Gastroesophageal sphincter (tissue), 4 donors: Measurements from ENCODE around the gene OXCT2. TPM values are rescaled to one million over a fixed set of nuclear protein-coding genes. Genes with fewer than 3 reads are reported as not detected.
"Not testable (repeated sequence)": the region's sequence is repeated elsewhere in the genome, so short reads cannot be mapped to it uniquely, and the experiment has no call there.

Experiments
- ATAC-seq: fragments of 150-250 bp; one replicate; pipeline ENCODE4 v1.9.1; 2016; ENCODE audit warnings: mild to moderate bottlenecking, moderate library complexity
- H3K27ac ChIP-seq, 4 donors: fragments of 200-600 bp; sonication (generic) in 3 of 4; 1 replicate in 3 of 4; 2 replicates in 1 of 4; pipeline ENCODE4 v1.5.1; 2016 to 2019
- H3K27me3 ChIP-seq: fragments of 200-600 bp; sonication (generic); one replicate; pipeline ENCODE4 v1.5.1; 2019
- H3K36me3 ChIP-seq, 2 donors: fragments of 200-600 bp; sonication (generic); one replicate each; pipeline ENCODE4 v1.5.1; 2019; ENCODE audit warnings: control low read depth in 1 of 2
- H3K4me1 ChIP-seq, 3 donors: fragments of 200-600 bp; sonication (generic); 1 replicate in 2 of 3; 2 replicates in 1 of 3; pipeline ENCODE4 v1.5.1; 2016 to 2019; ENCODE audit warnings: control low read depth in 2 of 3
- H3K4me3 ChIP-seq, 2 donors: fragments of 200-600 bp; sonication (generic); one replicate each; pipeline ENCODE4 v1.5.1; 2019; ENCODE audit warnings: mild to moderate bottlenecking in 1 of 2, moderate library complexity in 1 of 2
- H3K9me3 ChIP-seq, 3 donors: fragments of 200-600 bp; sonication (generic); one replicate each; pipeline ENCODE4 v1.5.1; 2017 to 2019; ENCODE audit warnings: control low read depth in 2 of 3
- EP300 ChIP-seq: sonication (generic); formaldehyde crosslinking; IDR thresholded peaks from one replicate; pipeline ENCODE4 v1.6.1; 2017; ENCODE audit warnings: antibody characterized with exemption, mild to moderate bottlenecking
- POLR2A ChIP-seq, 2 donors: fragments of 450-650 bp; IDR thresholded peaks; one replicate each; pipeline ENCODE4 v1.6.1; 2017; ENCODE audit warnings: antibody characterized with exemption in 2 of 2, mild to moderate bottlenecking in 2 of 2, moderate library complexity in 1 of 2
- POLR2AphosphoS5 ChIP-seq: sonication (generic); formaldehyde crosslinking; IDR thresholded peaks from one replicate; pipeline ENCODE4 v1.6.1; 2017; ENCODE audit warnings: antibody characterized with exemption
- WGBS, 2 donors: methylation state at CpG; one replicate each; pipeline ENCODE4 v1.1.5; 2018; ENCODE audit warnings: low coverage in 1 of 2; 5-methylcytosine and 5-hydroxymethylcytosine counted together
- total RNA-seq, 4 donors: library from RNA; depleted of rRNA; stranded (reverse); fragments of >200 nt; gene quantifications; one replicate each; pipeline ENCODE4 v1.1.0, GENCODE V29; 2016
- TF ChIP-seq, protein P1 (sequence below), 4 experiments: fragments of 200-600 bp in 2 of 4; fragments of 450-650 bp in 2 of 4; sonication (generic) in 1 of 4; IDR thresholded peaks; one replicate each; pipeline ENCODE4 v1.5.1; 2017 to 2019; ENCODE audit warnings: antibody characterized with exemption in 4 of 4, mild to moderate bottlenecking in 2 of 4, moderate library complexity in 2 of 4

OXCT2 gene
- total RNA-seq, 4 donors from 2014 or later: 0.49 to 2.6 (median 1.6) TPM

DNA sequence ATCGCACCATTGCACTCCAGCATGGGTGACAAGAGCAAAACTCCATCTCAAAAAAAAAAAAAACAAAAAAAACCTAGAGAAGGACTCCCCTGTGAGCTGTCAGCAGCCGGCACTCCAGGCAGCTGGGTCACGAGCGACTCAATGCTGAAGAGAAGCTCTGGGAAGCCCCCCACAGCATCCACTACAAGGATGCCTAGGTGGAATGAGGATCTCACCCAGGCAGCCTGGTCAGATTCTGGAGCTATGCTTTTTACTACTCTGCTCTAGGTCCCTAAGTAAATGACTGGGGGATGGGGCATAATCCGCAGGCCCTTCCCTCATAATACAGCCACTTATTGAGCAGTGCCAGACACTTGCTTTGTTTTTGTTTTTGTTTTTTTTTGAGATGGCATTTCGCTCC, 11.0 kb upstream of the OXCT2 start:
- no peak for ATAC-seq

DNA sequence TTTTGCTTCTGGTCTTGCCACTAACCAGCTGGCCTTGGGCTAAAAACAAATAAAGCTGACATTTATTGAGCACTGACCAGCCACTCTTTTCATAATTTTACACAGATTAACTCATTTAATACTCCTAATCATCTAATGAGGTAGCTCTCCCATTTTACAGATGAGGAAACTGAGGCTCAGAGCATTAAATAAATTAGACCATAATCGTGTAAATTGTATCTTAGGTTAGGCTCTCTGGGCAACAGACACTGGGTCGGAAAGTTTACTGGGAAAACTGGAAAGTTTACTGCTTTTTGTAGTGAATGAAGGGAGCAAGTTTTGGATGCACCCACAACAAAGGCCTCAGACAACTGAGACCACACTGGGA, 10.2 kb upstream of the OXCT2 start:
- H3K27ac ChIP-seq: no peak overlapping the region
- no peaks in the 10 kb centered on the region for H3K9me3 ChIP-seq
- ATAC-seq: no peak
- WGBS, 2 donors: 83% methylated on average over 2 of the region's 2 CpGs; no CpG with 5 or more reads in 1 of the 2 donors
- no peak overlapping the region for H3K4me3 ChIP-seq
- no peaks in the 10 kb centered on the region for H3K4me1 ChIP-seq
- TF ChIP-seq POLR2A (IDR thresholded peaks at IDR 0.05) (no peak), EP300 (no peak), POLR2AphosphoS5 (no peak)
- TF ChIP-seq, protein P1, sequence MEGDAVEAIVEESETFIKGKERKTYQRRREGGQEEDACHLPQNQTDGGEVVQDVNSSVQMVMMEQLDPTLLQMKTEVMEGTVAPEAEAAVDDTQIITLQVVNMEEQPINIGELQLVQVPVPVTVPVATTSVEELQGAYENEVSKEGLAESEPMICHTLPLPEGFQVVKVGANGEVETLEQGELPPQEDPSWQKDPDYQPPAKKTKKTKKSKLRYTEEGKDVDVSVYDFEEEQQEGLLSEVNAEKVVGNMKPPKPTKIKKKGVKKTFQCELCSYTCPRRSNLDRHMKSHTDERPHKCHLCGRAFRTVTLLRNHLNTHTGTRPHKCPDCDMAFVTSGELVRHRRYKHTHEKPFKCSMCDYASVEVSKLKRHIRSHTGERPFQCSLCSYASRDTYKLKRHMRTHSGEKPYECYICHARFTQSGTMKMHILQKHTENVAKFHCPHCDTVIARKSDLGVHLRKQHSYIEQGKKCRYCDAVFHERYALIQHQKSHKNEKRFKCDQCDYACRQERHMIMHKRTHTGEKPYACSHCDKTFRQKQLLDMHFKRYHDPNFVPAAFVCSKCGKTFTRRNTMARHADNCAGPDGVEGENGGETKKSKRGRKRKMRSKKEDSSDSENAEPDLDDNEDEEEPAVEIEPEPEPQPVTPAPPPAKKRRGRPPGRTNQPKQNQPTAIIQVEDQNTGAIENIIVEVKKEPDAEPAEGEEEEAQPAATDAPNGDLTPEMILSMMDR (IDR thresholded peaks at IDR 0.05): no peak
- no peaks in the 10 kb centered on the region for H3K36me3 ChIP-seq
- H3K27me3 ChIP-seq: peaks cover 18% of the 10 kb centered on the region

More for the DNA sequence above, 11.0 kb upstream of the OXCT2 start:
- Histone ChIP-seq H3K27me3 (peaks cover 24% of the 10 kb centered on the region), H3K27ac (no peak overlapping the region), H3K4me3 (no peak overlapping the region), H3K9me3 (no peaks in the 10 kb centered on the region), H3K36me3 (no peaks in the 10 kb centered on the region), H3K4me1 (no peaks in the 10 kb centered on the region)
- no peak for TF ChIP-seq EP300
- TF ChIP-seq, protein P1 (IDR thresholded peaks at IDR 0.05): no peak
- no peak for TF ChIP-seq POLR2A (IDR thresholded peaks at IDR 0.05)
- TF ChIP-seq POLR2AphosphoS5: no peak
- WGBS, 2 donors: 74 to 77% methylated on average over 4 to 6 of the region's 6 CpGs

DNA sequence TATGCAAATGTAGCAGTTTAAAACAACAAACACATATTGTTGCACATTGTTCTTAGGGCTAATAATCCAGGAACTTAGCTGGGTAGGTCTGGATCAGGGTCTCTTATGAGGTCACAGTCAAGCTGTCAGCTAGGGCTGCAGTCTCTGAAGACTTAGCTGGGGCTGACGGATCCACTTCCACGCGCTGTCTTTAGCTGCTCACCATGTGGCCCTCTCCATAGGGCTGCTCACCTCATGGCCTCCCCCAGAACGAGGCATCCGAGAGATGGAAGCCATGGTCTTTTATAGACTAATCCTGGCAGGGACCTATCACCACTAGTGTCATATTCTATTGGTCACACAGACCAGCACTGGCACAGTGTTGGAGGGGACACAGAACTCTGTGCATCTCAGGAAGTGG, 8.7 kb upstream of the OXCT2 start:
- Histone ChIP-seq H3K27ac (no peak overlapping the region), H3K9me3 (no peaks in the 10 kb centered on the region), H3K4me1 (no peaks in the 10 kb centered on the region), H3K27me3 (peaks cover 10% of the 10 kb centered on the region), H3K4me3 (no peak overlapping the region), H3K36me3 (no peaks in the 10 kb centered on the region)
- ATAC-seq: no peak
- 90% methylated on average over 2 of the region's 5 CpGs; no CpG with 5 or more reads in 1 of the 2 donors for WGBS, 2 donors
- TF ChIP-seq POLR2A (IDR thresholded peaks at IDR 0.05): no peak
- no peak for TF ChIP-seq EP300
- TF ChIP-seq POLR2AphosphoS5: no peak
- TF ChIP-seq, protein P1 (IDR thresholded peaks at IDR 0.05): no peak

DNA sequence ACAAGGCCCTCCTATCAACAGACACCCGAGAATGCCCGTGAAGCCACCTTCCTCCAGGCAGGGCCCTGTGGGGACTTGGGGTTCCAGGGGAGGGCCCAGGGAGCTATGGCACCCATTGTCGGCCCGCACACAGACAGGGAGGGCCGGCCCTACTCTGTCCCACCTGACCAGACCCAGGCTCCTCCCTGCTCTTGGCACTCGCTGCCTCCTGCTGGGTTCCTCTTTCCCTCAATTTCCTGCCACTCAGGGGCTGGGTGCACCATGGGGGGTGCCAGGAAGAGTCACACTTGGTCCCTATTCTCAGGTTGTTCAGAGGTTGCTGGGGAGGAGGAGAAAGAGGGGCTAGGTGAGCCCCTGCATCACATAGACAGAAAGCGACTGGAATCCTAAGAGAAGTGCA, 8.0 kb upstream of the OXCT2 start:
- Histone ChIP-seq H3K27me3 (peaks cover 10% of the 10 kb centered on the region), H3K9me3 (no peaks in the 10 kb centered on the region), H3K4me1 (no peaks in the 10 kb centered on the region), H3K36me3 (no peaks in the 10 kb centered on the region), H3K27ac (no peak overlapping the region), H3K4me3 (no peak overlapping the region)
- TF ChIP-seq, protein P1 (IDR thresholded peaks at IDR 0.05): no peak
- TF ChIP-seq POLR2AphosphoS5 (no peak), EP300 (no peak), POLR2A (IDR thresholded peaks at IDR 0.05) (no peak)
- WGBS, 2 donors: no CpG with 5 or more reads among the region's 7 CpGs
- ATAC-seq: no peak

DNA sequence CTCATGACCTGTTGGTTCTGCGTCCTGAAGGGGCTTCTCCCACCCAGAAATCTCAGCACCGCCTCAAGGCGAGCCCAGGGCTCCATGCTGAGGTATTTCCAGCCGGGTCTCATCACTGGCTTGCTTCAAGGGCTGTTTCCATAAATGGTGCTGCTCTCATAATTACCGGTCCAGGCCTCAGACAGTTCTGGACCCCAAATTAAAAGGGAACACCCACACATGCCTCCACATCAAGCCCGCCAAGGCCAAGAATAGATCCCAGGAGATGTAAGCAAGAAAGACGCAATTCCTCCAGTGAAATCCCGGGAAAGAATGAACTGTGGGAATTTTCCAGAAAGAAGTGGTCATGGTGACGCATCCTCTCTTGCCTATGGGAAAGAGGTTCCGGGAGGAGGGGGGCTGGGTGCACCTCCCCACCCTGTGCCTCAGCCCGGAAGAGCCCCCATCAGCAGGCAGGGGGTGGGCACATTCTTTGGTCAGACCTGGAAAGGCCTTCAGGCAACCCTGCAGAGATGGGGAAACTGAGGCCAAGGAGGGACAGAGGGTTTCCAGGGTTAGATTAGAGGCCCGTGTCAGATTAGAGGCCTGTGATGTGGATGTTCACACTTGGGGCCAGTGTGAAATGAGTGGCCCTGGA, 7.4 kb upstream of the OXCT2 start:
- H3K27ac ChIP-seq, H3K9me3 ChIP-seq, ATAC-seq, H3K27me3 ChIP-seq, H3K4me3 ChIP-seq, H3K4me1 ChIP-seq, H3K36me3 ChIP-seq: not testable (repeated sequence)
- 53% methylated on average over 6 of the region's 12 CpGs; no CpG with 5 or more reads in 1 of the 2 donors for WGBS, 2 donors

DNA sequence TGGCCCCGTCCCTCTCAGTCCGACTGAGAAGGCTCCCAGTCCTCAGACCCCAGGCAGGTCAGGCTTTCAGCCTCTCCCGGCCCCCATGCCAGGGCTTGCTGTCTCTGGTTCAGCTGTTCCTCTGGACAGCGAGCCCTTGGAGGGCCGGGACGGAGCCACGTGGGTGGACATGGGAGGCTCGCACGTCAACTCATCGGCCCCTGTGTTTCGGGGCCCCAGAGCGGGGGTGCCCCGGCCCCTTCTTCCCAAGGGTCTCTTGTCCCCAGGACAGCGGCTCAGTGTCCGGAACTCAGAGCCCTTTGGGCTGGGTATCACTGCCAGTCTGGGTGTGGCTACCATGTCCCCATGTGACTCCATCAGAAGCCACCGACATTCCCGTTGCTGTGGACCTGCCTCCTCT, 6.7 kb upstream of the OXCT2 start:
- ATAC-seq, H3K27me3 ChIP-seq, H3K4me1 ChIP-seq, H3K36me3 ChIP-seq, H3K4me3 ChIP-seq, H3K27ac ChIP-seq, H3K9me3 ChIP-seq: not testable (repeated sequence)
- WGBS, 2 donors: no CpG with 5 or more reads among the region's 17 CpGs
